Trophoblast cell (in vitro differentiated cells and primary cell): ENCODE measurements around the gene REEP1.

ENCODE experiments used
- DNase-seq, 2 donors: peaks; one replicate each; pipeline ENCODE4 v3.0.0-alpha.2; 2016
- H2AFZ ChIP-seq: 2 replicates; pipeline ENCODE4 v1.6.1; 2013; ENCODE audit warnings: low read length, moderate library complexity, mild to moderate bottlenecking; ENCODE audit not compliant: insufficient read depth, poor library complexity
- H2AK5ac ChIP-seq: 2 replicates; pipeline ENCODE4 v1.6.1; 2013; ENCODE audit warnings: mild to moderate bottlenecking, low read length
- H2BK120ac ChIP-seq: 2 replicates; pipeline ENCODE4 v1.6.1; 2013; ENCODE audit warnings: low read length, mild to moderate bottlenecking, moderate library complexity; ENCODE audit not compliant: insufficient read depth, poor library complexity
- H2BK12ac ChIP-seq: 2 replicates; pipeline ENCODE4 v1.6.1; 2013; ENCODE audit warnings: mild to moderate bottlenecking, low read length, moderate library complexity
- H2BK5ac ChIP-seq: 2 replicates; pipeline ENCODE4 v1.6.1; 2013; ENCODE audit warnings: low read length, low read depth, moderate library complexity, mild to moderate bottlenecking; ENCODE audit not compliant: poor library complexity
- H3K14ac ChIP-seq: 2 replicates; pipeline ENCODE4 v1.6.1; 2013; ENCODE audit warnings: mild to moderate bottlenecking, low read length
- H3K18ac ChIP-seq: 2 replicates; pipeline ENCODE4 v1.6.1; 2013; ENCODE audit warnings: mild to moderate bottlenecking, low read length
- H3K23ac ChIP-seq: 2 replicates; pipeline ENCODE4 v1.6.1; 2013; ENCODE audit warnings: low read length
- H3K27ac ChIP-seq: 2 replicates; pipeline ENCODE4 v1.5.1; 2013; ENCODE audit warnings: low read depth, mild to moderate bottlenecking, inconsistent platforms, low read length, moderate library complexity
- H3K27me3 ChIP-seq: 2 replicates; pipeline ENCODE4 v1.6.1; 2013; ENCODE audit warnings: inconsistent platforms, mild to moderate bottlenecking, low read length, moderate library complexity; ENCODE audit not compliant: insufficient read depth
- H3K36me3 ChIP-seq, 2 experiments: 1 replicate in 1 of 2; 2 replicates in 1 of 2; pipeline ENCODE4 v1.6.1; 2013; ENCODE audit warnings: low read length in 2 of 2, mild to moderate bottlenecking in 2 of 2, moderate library complexity in 1 of 2; ENCODE audit not compliant: insufficient read depth in 2 of 2, control insufficient read depth in 1 of 2
- H3K4ac ChIP-seq: 2 replicates; pipeline ENCODE4 v1.6.1; 2013; ENCODE audit warnings: low read depth, mild to moderate bottlenecking, low read length, moderate library complexity
- H3K4me1 ChIP-seq, 2 experiments: 1 replicate in 1 of 2; 2 replicates in 1 of 2; pipeline ENCODE4 v1.6.1; 2013; ENCODE audit warnings: low read length in 2 of 2, mild to moderate bottlenecking in 2 of 2, moderate library complexity in 1 of 2; ENCODE audit not compliant: insufficient read depth in 2 of 2, control insufficient read depth in 1 of 2
- H3K4me2 ChIP-seq: 2 replicates; pipeline ENCODE4 v1.6.1; 2013; ENCODE audit warnings: inconsistent platforms, mild to moderate bottlenecking, low read length, moderate library complexity
- H3K4me3 ChIP-seq: 2 replicates; pipeline ENCODE4 v1.5.1; 2013; ENCODE audit warnings: mild to moderate bottlenecking, low read depth, low read length, inconsistent platforms
- H3K79me1 ChIP-seq: one replicate; pipeline ENCODE4 v1.6.1; 2013; ENCODE audit warnings: low read length
- H3K79me2 ChIP-seq: 2 replicates; pipeline ENCODE4 v1.6.1; 2013; ENCODE audit warnings: low read length, mild to moderate bottlenecking; ENCODE audit not compliant: control insufficient read depth, insufficient read depth, poor library complexity
- H3K9ac ChIP-seq: 2 replicates; pipeline ENCODE4 v1.6.1; 2013; ENCODE audit warnings: mild to moderate bottlenecking, low read length
- H3K9me3 ChIP-seq: 2 replicates; pipeline ENCODE4 v1.6.1; 2013; ENCODE audit warnings: low read depth, mild to moderate bottlenecking, control low read depth, inconsistent platforms, low read length; ENCODE audit not compliant: insufficient read depth
- H4K12ac ChIP-seq: 2 replicates; pipeline ENCODE4 v1.6.1; 2013; ENCODE audit warnings: low read depth, mild to moderate bottlenecking, low read length, moderate library complexity
- H4K8ac ChIP-seq: 2 replicates; pipeline ENCODE4 v1.6.1; 2013; ENCODE audit warnings: low read depth, mild to moderate bottlenecking, low read length, moderate library complexity
- H4K91ac ChIP-seq: one replicate; pipeline ENCODE4 v1.6.1; 2013; ENCODE audit warnings: low read depth, mild to moderate bottlenecking, low read length, moderate library complexity
- WGBS: extraction: QIAGEN DNeasy Blood & Tissue Kit; methylation state at CpG from one replicate; pipeline ENCODE4 v1.1.7; 2013; ENCODE audit warnings: missing lambda C conversion rate; ENCODE audit not compliant: insufficient read length, insufficient coverage; ENCODE audit errors: extremely low coverage; 5-methylcytosine and 5-hydroxymethylcytosine counted together

REEP1 gene

GRCh38 chr2:86323273-86324021 is 14.0 kb downstream of the REEP1 start:
- no CpG with 5 or more reads among the region's 9 CpGs for WGBS

DNA sequence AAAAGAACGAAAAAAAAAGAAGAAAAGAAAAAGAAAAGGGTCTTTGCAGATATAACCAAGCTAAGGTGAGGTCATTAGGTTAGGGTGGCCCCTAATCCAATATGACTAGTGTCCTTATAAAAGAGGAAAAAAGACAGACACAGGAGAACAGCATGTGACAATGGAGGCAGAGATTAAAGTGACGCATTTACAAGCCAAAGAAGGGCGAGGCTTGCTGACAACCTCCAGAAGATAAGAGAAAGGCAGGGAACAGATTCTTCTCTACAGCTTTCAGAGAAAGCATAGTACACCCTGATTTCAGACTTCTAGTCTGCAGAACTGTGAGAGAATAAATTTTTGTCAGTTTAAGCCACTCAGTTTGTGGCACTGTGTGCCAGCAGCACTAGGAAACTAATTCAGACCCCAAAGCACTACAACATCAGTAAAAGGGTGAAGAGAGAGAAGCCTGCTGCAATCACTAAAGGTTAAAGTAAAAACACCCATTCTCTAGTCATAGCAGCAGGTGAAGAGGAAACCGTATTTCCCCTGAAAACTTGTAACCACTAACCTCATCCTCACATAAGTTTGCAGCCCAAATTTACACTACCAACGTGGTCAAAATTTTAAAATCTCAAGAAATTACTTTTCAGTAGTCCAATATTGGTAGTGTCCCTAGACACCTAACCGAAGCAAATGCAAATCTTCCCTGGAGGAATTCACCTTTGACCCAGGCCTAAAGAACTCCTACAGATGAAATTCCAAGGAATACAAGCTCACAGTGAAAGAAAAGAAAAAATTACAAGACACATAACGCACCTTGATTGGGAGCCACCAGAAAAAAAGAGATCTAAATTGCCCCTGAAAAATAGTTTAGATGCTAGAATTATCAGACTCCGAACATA is 17.5 kb downstream of the REEP1 start:
- H3K9ac ChIP-seq = no peak overlapping the region
- no peak overlapping the region for H4K12ac ChIP-seq
- no peak overlapping the region for H3K18ac ChIP-seq
- no peak overlapping the region for H3K14ac ChIP-seq
- H3K23ac ChIP-seq = no peak overlapping the region
- H3K9me3 ChIP-seq = no peaks in the 10 kb centered on the region
- H2BK12ac ChIP-seq = no peak overlapping the region
- H3K27ac ChIP-seq = peak overlapping the region; percentile 33
- no peak overlapping the region for H4K8ac ChIP-seq
- no peak overlapping the region for H2AFZ ChIP-seq
- H3K36me3 ChIP-seq = no peaks in the 10 kb centered on the region
- H4K91ac ChIP-seq = no peak overlapping the region
- no CpG with 5 or more reads among the region's 8 CpGs for WGBS
- H3K4me1 ChIP-seq = no peaks in the 10 kb centered on the region
- no peaks in the 10 kb centered on the region for H3K79me1 ChIP-seq
- H2BK5ac ChIP-seq = no peak overlapping the region
- no peaks in the 10 kb centered on the region for H3K79me2 ChIP-seq
- H2AK5ac ChIP-seq = no peak overlapping the region
- H3K27me3 ChIP-seq = no peaks in the 10 kb centered on the region
- no peak overlapping the region for H3K4me3 ChIP-seq
- H3K4me2 ChIP-seq = no peak overlapping the region
- peak in 1 of 2 donors; percentile 47 for DNase-seq
- H2BK120ac ChIP-seq = no peak overlapping the region
- H3K4ac ChIP-seq = no peak overlapping the region

More at GRCh38 chr2:86323273-86324021, 14.0 kb downstream of the REEP1 start:
- H3K4ac ChIP-seq = no peak overlapping the region
- H3K14ac ChIP-seq = no peak overlapping the region
- no peaks in the 10 kb centered on the region for H3K4me1 ChIP-seq
- no peaks in the 10 kb centered on the region for H3K79me1 ChIP-seq
- no peak overlapping the region for H3K9ac ChIP-seq
- no peak overlapping the region for H2BK5ac ChIP-seq
- DNase-seq = no peak
- H2AK5ac ChIP-seq = no peak overlapping the region
- H2BK120ac ChIP-seq = no peak overlapping the region
- no peaks in the 10 kb centered on the region for H3K36me3 ChIP-seq
- H4K8ac ChIP-seq = no peak overlapping the region
- no peak overlapping the region for H3K4me2 ChIP-seq
- H2BK12ac ChIP-seq = no peak overlapping the region
- H2AFZ ChIP-seq = no peak overlapping the region
- H3K23ac ChIP-seq = no peak overlapping the region
- no peaks in the 10 kb centered on the region for H3K9me3 ChIP-seq
- H3K79me2 ChIP-seq = no peaks in the 10 kb centered on the region
- no peaks in the 10 kb centered on the region for H3K27me3 ChIP-seq
- no peak overlapping the region for H3K18ac ChIP-seq
- H3K27ac ChIP-seq = no peak overlapping the region
- H4K91ac ChIP-seq = no peak overlapping the region
- H4K12ac ChIP-seq = no peak overlapping the region
- no peak overlapping the region for H3K4me3 ChIP-seq

DNA sequence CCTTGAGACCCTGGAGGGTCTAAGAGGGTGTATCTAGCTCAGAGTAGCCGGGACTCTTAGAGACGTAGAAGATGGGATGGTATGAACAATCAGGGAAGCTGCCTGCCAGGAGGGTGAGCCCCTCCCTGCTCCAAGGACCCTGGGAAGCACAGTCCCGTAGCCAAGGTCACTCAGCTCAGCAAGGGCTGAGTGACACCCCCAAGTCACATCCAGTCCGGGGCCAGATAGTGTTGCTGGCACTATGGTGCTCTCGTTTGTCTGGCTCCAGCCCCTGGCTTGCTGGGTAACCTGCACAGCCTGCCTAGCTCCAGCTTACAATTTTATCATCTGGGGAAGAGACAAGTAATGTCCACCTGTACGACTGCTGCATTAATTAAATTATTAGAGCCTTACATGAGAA is 22.3 kb downstream of the REEP1 start:
- H4K12ac ChIP-seq = no peak overlapping the region
- no peaks in the 10 kb centered on the region for H3K36me3 ChIP-seq
- no peaks in the 10 kb centered on the region for H3K9me3 ChIP-seq
- WGBS = no CpG with 5 or more reads among the region's 6 CpGs
- DNase-seq = no peak
- H3K27ac ChIP-seq = no peak overlapping the region
- no peak overlapping the region for H2AK5ac ChIP-seq
- no peak overlapping the region for H2BK5ac ChIP-seq
- H3K9ac ChIP-seq = no peak overlapping the region
- H2BK12ac ChIP-seq = no peak overlapping the region
- H3K79me1 ChIP-seq = no peaks in the 10 kb centered on the region
- H4K8ac ChIP-seq = no peak overlapping the region
- H3K4ac ChIP-seq = no peak overlapping the region
- H3K18ac ChIP-seq = no peak overlapping the region
- H3K79me2 ChIP-seq = no peaks in the 10 kb centered on the region
- H3K23ac ChIP-seq = no peak overlapping the region
- H3K4me1 ChIP-seq = no peaks in the 10 kb centered on the region
- no peak overlapping the region for H2BK120ac ChIP-seq
- H3K14ac ChIP-seq = no peak overlapping the region
- no peak overlapping the region for H3K4me2 ChIP-seq
- no peak overlapping the region for H2AFZ ChIP-seq
- no peak overlapping the region for H3K4me3 ChIP-seq
- no peak overlapping the region for H4K91ac ChIP-seq
- no peaks in the 10 kb centered on the region for H3K27me3 ChIP-seq

GRCh38 chr2:86314125-86314524 is 23.3 kb downstream of the REEP1 start:
- Histone ChIP-seq H2BK12ac (no peak overlapping the region), H3K4ac (no peak overlapping the region), H4K8ac (no peak overlapping the region), H3K27ac (no peak overlapping the region), H4K12ac (no peak overlapping the region), H3K4me3 (no peak overlapping the region), H3K79me1 (no peaks in the 10 kb centered on the region), H3K23ac (no peak overlapping the region), H3K4me1 (no peaks in the 10 kb centered on the region), H3K9me3 (no peaks in the 10 kb centered on the region), H2AFZ (no peak overlapping the region), H3K9ac (no peak overlapping the region), H3K36me3 (no peaks in the 10 kb centered on the region), H3K79me2 (no peaks in the 10 kb centered on the region), H3K18ac (no peak overlapping the region), H2BK5ac (no peak overlapping the region), H2BK120ac (no peak overlapping the region), H3K27me3 (no peaks in the 10 kb centered on the region), H4K91ac (no peak overlapping the region), H2AK5ac (no peak overlapping the region), H3K14ac (no peak overlapping the region), H3K4me2 (no peak overlapping the region)
- WGBS = no CpG with 5 or more reads among the region's 2 CpGs
- no peak for DNase-seq
